Mesodermal cell (in vitro differentiated cells): ENCODE data around the gene SLC4A4.

Experiments used
- H3K27ac ChIP-seq: 2 replicates; pipeline ENCODE4 v1.7.0; 2013; ENCODE audit warnings: mild to moderate bottlenecking, low read depth, low read length, moderate library complexity; ENCODE audit not compliant: severe bottlenecking
- H3K36me3 ChIP-seq: 2 replicates; pipeline ENCODE4 v1.7.1; 2013; ENCODE audit warnings: mild to moderate bottlenecking, low read length, moderate library complexity; ENCODE audit not compliant: control insufficient read depth, insufficient read depth
- H3K4me1 ChIP-seq: one replicate; pipeline ENCODE4 v1.7.1; 2013; ENCODE audit warnings: mild to moderate bottlenecking, low read length; ENCODE audit not compliant: insufficient read depth, control insufficient read depth, poor library complexity, severe bottlenecking
- H3K4me3 ChIP-seq: 2 replicates; pipeline ENCODE4 v1.7.0; 2013; ENCODE audit warnings: low read length, control low read depth, mild to moderate bottlenecking; ENCODE audit not compliant: insufficient read depth, poor library complexity, severe bottlenecking; ENCODE audit errors: extremely low read depth
- H3K9me3 ChIP-seq: 2 replicates; pipeline ENCODE4 v1.7.1; 2013; ENCODE audit warnings: mild to moderate bottlenecking, low read length, moderate library complexity; ENCODE audit not compliant: control insufficient read depth
- WGBS, 2 experiments: methylation state at CpG; one replicate each; pipeline ENCODE4 v1.1.5; 2013; ENCODE audit warnings: missing lambda C conversion rate in 2 of 2; ENCODE audit not compliant: insufficient coverage in 2 of 2; 5-methylcytosine and 5-hydroxymethylcytosine counted together

Gene SLC4A4

GRCh38 chr4:71497078-71497477 is 158.3 kb downstream of the SLC4A4 start:
- WGBS, 2 experiments = 78 to 88% methylated on average over 1 to 2 of the region's 3 CpGs
- Histone ChIP-seq H3K4me1 (no peaks in the 10 kb centered on the region), H3K27ac (no peak overlapping the region), H3K9me3 (no peaks in the 10 kb centered on the region), H3K4me3 (no peak overlapping the region), H3K36me3 (no peaks in the 10 kb centered on the region)

- Histone ChIP-seq H3K4me3 (no peak overlapping the region), H3K27ac (no peak overlapping the region), H3K9me3 (no peaks in the 10 kb centered on the region), H3K4me1 (no peaks in the 10 kb centered on the region), H3K36me3 (no peaks in the 10 kb centered on the region)
- 85% methylated on average over 2 of the region's 2 CpGs; no CpG with 5 or more reads in 1 of the 2 experiments for WGBS, 2 experiments
Observed at GRCh38 chr4:71498002-71498401, 159.2 kb downstream of the SLC4A4 start.

- Histone ChIP-seq H3K9me3 (no peaks in the 10 kb centered on the region), H3K4me1 (no peaks in the 10 kb centered on the region), H3K27ac (no peak overlapping the region), H3K4me3 (no peak overlapping the region), H3K36me3 (no peaks in the 10 kb centered on the region)
Observed at GRCh38 chr4:71498625-71499024, 159.8 kb downstream of the SLC4A4 start.

GRCh38 chr4:71501992-71502391 is 163.2 kb downstream of the SLC4A4 start:
- Histone ChIP-seq H3K9me3 (no peaks in the 10 kb centered on the region), H3K27ac (no peak overlapping the region), H3K4me1 (no peaks in the 10 kb centered on the region), H3K36me3 (no peaks in the 10 kb centered on the region), H3K4me3 (no peak overlapping the region)
- WGBS, 2 experiments = 95 to 97% methylated on average over 4 of the region's 7 CpGs

- no peak overlapping the region for H3K27ac ChIP-seq
- 71 to 100% methylated on average over 1 of the region's 2 CpGs for WGBS, 2 experiments
- H3K4me3 ChIP-seq = no peak overlapping the region
- no peaks in the 10 kb centered on the region for H3K4me1 ChIP-seq
- H3K9me3 ChIP-seq = no peaks in the 10 kb centered on the region
- H3K36me3 ChIP-seq = no peaks in the 10 kb centered on the region
Observed at GRCh38 chr4:71518283-71518989, 179.6 kb downstream of the SLC4A4 start.

GRCh38 chr4:71520308-71520707 is 181.5 kb downstream of the SLC4A4 start:
- WGBS, 2 experiments = no CpG with 5 or more reads among the region's 1 CpG
- no peaks in the 10 kb centered on the region for H3K4me1 ChIP-seq
- no peaks in the 10 kb centered on the region for H3K36me3 ChIP-seq
- no peak overlapping the region for H3K4me3 ChIP-seq
- H3K9me3 ChIP-seq = no peaks in the 10 kb centered on the region
- no peak overlapping the region for H3K27ac ChIP-seq

- Histone ChIP-seq H3K9me3 (no peaks in the 10 kb centered on the region), H3K4me1 (no peaks in the 10 kb centered on the region), H3K4me3 (no peak overlapping the region), H3K36me3 (no peaks in the 10 kb centered on the region), H3K27ac (no peak overlapping the region)
- WGBS, 2 experiments = no CpG with 5 or more reads among the region's 1 CpG
Observed at GRCh38 chr4:71520850-71521249, 182.0 kb downstream of the SLC4A4 start.

- Histone ChIP-seq H3K4me1 (no peaks in the 10 kb centered on the region), H3K9me3 (no peaks in the 10 kb centered on the region), H3K36me3 (no peaks in the 10 kb centered on the region)
Observed at GRCh38 chr4:71524756-71525155, 185.9 kb downstream of the SLC4A4 start.

GRCh38 chr4:71526637-71527406 is 188.0 kb downstream of the SLC4A4 start:
- Histone ChIP-seq H3K4me3 (no peak overlapping the region), H3K36me3 (no peaks in the 10 kb centered on the region), H3K9me3 (no peaks in the 10 kb centered on the region), H3K27ac (no peak overlapping the region), H3K4me1 (no peaks in the 10 kb centered on the region)
- WGBS, 2 experiments = 89 to 91% methylated on average over 2 of the region's 4 CpGs

More at GRCh38 chr4:71524756-71525155, 185.9 kb downstream of the SLC4A4 start:
- Histone ChIP-seq H3K4me3 (no peak overlapping the region), H3K27ac (no peak overlapping the region)
- no CpG with 5 or more reads among the region's 1 CpG for WGBS, 2 experiments

GRCh38 chr4:71532407-71532806 is 193.6 kb downstream of the SLC4A4 start:
- H3K4me3 ChIP-seq = no peak overlapping the region
- WGBS, 2 experiments = 60% methylated on average over 1 of the region's 1 CpG; no CpG with 5 or more reads in 1 of the 2 experiments
- no peak overlapping the region for H3K27ac ChIP-seq

GRCh38 chr4:71533121-71533520 is 194.3 kb downstream of the SLC4A4 start:
- Histone ChIP-seq H3K4me3 (no peak overlapping the region), H3K27ac (no peak overlapping the region), H3K9me3 (no peaks in the 10 kb centered on the region), H3K36me3 (no peaks in the 10 kb centered on the region), H3K4me1 (no peaks in the 10 kb centered on the region)
- 80% methylated on average over 1 of the region's 1 CpG; no CpG with 5 or more reads in 1 of the 2 experiments for WGBS, 2 experiments

More at GRCh38 chr4:71532407-71532806, 193.6 kb downstream of the SLC4A4 start:
- Histone ChIP-seq H3K36me3 (no peaks in the 10 kb centered on the region), H3K4me1 (no peaks in the 10 kb centered on the region), H3K9me3 (no peaks in the 10 kb centered on the region)
